ENCODE measurements around the gene ZNF783. TPM values are rescaled to one million over a fixed set of nuclear protein-coding genes. Genes with fewer than 3 reads are reported as not detected.
A peak's percentile ranks its signal among the peaks of the same experiment; 100 is the strongest.
"Not testable (repeated sequence)": the region's sequence is repeated elsewhere in the genome, so short reads cannot be mapped to it uniquely, and the experiment has no call there.

Gene ZNF783
- total and polyA plus RNA-seq, 5 donors from 2014 or later: 2.7 to 30.2 (median 4.7) TPM

DNA sequence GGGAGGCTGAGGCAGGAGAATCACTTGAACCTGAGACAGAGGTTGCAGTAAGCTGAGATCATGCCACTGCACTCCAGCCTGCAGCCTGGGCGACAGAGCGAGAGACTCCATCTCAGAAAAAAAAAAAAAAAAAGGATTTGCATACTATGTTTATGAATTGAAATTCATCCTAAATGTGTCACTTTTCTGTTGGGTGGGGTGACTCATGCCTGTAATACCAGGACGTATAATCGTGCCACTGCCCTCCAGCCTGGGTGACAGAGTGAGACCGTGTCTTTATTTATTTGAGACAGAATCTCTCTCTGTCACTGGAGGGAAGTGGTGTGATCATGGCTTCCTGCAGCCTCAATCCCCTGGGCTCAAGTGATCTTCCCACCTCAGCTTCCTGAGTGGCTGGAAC is 16.8 kb upstream of the ZNF783 start:
- H3K4me1 Mint-ChIP-seq: peaks cover 8 to 56% (median 44%) of the 10 kb centered on the region in 4 donors
- H3K27ac ChIP-seq (ENCODE audit: insufficient read depth, low read length, poor library complexity, severe bottlenecking): no peak overlapping the region
- H3K9me3 Mint-ChIP-seq: no peaks in the 10 kb centered on the region
- peaks cover 15% of the 10 kb centered on the region for H3K36me3 Mint-ChIP-seq
- no peaks in the 10 kb centered on the region for H3K36me3 ChIP-seq (ENCODE audit: control insufficient read depth, insufficient read depth, low read length)
- peaks cover 14% of the 10 kb centered on the region for H3K4me1 ChIP-seq (ENCODE audit: control insufficient read depth, insufficient read depth, low read length, poor library complexity, severe bottlenecking)
- no peaks in the 10 kb centered on the region for H3K27me3 Mint-ChIP-seq
- no peaks in the 10 kb centered on the region for H3K27me3 ChIP-seq (ENCODE audit: control insufficient read depth, insufficient read depth, low read length)
- H3K9me3 ChIP-seq (ENCODE audit: control insufficient read depth in 2 of 2, low read length in 2 of 2): no peaks in the 10 kb centered on the region
- H3K4me3 ChIP-seq (ENCODE audit: low read depth, low read length): no peak overlapping the region
- peak overlapping the region in 2 of 4 donors; percentile 28 to 80 for H3K4me3 Mint-ChIP-seq
- peak overlapping the region in 2 of 3 donors; percentile 5 to 23 for H3K27ac Mint-ChIP-seq
- DNase-seq (peak in 1 of 3 donors; percentile 21), ATAC-seq (ENCODE audit: low read depth in 2 of 2) (peak in 1 of 2 donors; percentile 44)

DNA sequence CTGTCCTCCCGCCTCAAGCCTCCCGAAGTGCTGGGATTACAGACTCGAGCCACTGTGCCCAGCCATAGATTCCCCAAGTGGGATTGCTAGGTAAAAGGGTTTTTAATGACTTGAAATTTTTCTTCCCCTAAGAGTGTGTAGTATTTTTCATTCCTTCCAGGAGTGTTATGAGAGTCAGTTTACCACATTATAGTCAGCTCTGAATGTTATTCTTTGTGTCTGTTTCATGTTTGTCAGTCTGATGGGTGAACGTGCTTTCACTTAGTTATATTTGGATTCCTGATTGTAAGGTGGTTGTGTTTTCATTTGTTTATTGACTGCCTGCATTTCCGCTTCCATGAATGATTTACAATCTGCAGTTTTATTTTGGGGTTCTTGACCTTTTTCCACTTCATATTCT is 16.3 kb upstream of the ZNF783 start:
- Histone ChIP-seq H3K4me1 (ENCODE audit: control insufficient read depth, insufficient read depth, low read length, poor library complexity, severe bottlenecking) (peaks cover 9% of the 10 kb centered on the region), H3K36me3 (ENCODE audit: control insufficient read depth, insufficient read depth, low read length) (peaks cover 4% of the 10 kb centered on the region), H3K4me3 (ENCODE audit: low read depth, low read length) (no peak overlapping the region), H3K9me3 (ENCODE audit: control insufficient read depth in 2 of 2, low read length in 2 of 2) (no peaks in the 10 kb centered on the region), H3K27ac (ENCODE audit: insufficient read depth, low read length, poor library complexity, severe bottlenecking) (no peak overlapping the region), H3K27me3 (ENCODE audit: control insufficient read depth, insufficient read depth, low read length) (no peaks in the 10 kb centered on the region)
- DNase-seq: no peak
- Mint-ChIP-seq H3K27ac (peak overlapping the region in 2 of 3 donors; percentile 5 to 23), H3K36me3 (peaks cover 20% of the 10 kb centered on the region), H3K4me1 (peaks cover 8 to 52% (median 40%) of the 10 kb centered on the region in 4 donors), H3K4me3 (peak overlapping the region in 2 of 4 donors; percentile 50 to 80), H3K27me3 (no peaks in the 10 kb centered on the region), H3K9me3 (no peaks in the 10 kb centered on the region)
- no peak for ATAC-seq (ENCODE audit: low read depth in 2 of 2)

DNA sequence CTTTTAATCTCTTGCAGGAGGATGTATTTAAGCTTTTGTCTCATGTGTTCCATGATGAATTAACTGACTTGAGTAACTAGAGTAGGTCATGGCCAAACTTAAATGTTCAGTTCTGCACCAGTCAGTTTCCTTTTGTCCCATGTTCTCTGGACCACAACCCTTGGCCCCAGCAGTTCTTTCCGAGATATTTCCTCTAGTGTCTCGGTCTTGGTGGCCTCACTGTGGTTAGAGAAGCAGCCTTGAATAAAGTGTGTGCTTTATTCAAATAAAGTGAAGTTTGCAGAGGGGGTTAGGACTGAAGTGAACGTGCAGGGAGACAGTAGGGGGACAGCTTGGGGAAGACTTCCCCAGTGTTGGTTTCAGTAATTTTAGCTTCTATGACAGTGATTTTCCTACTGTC is 13.2 kb upstream of the ZNF783 start:
- Mint-ChIP-seq H3K27ac (peak overlapping the region in 2 of 3 donors; percentile 19 to 60), H3K9me3 (no peaks in the 10 kb centered on the region), H3K36me3 (peaks cover 25% of the 10 kb centered on the region), H3K27me3 (no peaks in the 10 kb centered on the region), H3K4me1 (peaks cover 4 to 36% (median 25%) of the 10 kb centered on the region in 4 donors), H3K4me3 (no peak overlapping the region)
- Histone ChIP-seq H3K36me3 (ENCODE audit: control insufficient read depth, insufficient read depth, low read length) (peaks cover 27% of the 10 kb centered on the region), H3K4me3 (ENCODE audit: low read depth, low read length) (no peak overlapping the region), H3K27ac (ENCODE audit: insufficient read depth, low read length, poor library complexity, severe bottlenecking) (no peak overlapping the region), H3K27me3 (ENCODE audit: control insufficient read depth, insufficient read depth, low read length) (no peaks in the 10 kb centered on the region), H3K9me3 (ENCODE audit: control insufficient read depth in 2 of 2, low read length in 2 of 2) (no peaks in the 10 kb centered on the region), H3K4me1 (ENCODE audit: control insufficient read depth, insufficient read depth, low read length, poor library complexity, severe bottlenecking) (no peaks in the 10 kb centered on the region)
- no peak for ATAC-seq (ENCODE audit: low read depth in 2 of 2)
- no peak for DNase-seq

DNA sequence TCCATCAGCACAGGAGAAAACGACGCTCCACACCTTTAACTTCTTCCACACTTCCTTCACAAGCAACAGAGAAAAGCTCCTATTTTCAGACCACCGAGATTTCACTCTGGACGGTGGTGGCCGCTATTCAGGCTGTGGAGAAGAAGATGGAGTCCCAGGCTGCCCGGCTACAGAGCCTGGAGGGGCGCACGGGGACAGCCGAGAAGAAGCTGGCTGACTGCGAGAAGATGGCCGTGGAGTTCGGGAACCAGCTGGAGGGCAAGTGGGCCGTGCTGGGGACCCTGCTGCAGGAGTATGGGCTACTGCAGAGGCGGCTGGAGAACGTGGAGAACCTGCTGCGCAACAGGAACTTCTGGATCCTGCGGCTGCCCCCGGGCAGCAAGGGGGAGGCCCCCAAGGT is 11.8 kb upstream of the ZNF783 start:
- not testable (repeated sequence) for H3K27me3 ChIP-seq (ENCODE audit: control insufficient read depth, insufficient read depth, low read length); H3K4me3 Mint-ChIP-seq; H3K4me3 ChIP-seq (ENCODE audit: low read depth, low read length); DNase-seq; H3K9me3 ChIP-seq (ENCODE audit: control insufficient read depth in 2 of 2, low read length in 2 of 2); H3K27me3 Mint-ChIP-seq; H3K27ac ChIP-seq (ENCODE audit: insufficient read depth, low read length, poor library complexity, severe bottlenecking); H3K4me1 ChIP-seq (ENCODE audit: control insufficient read depth, insufficient read depth, low read length, poor library complexity, severe bottlenecking); H3K9me3 Mint-ChIP-seq; ATAC-seq (ENCODE audit: low read depth in 2 of 2)
- H3K36me3 Mint-ChIP-seq: peaks cover 26% of the 10 kb centered on the region
- H3K36me3 ChIP-seq (ENCODE audit: control insufficient read depth, insufficient read depth, low read length): peaks cover 41% of the 10 kb centered on the region
- peaks cover 4 to 28% (median 19%) of the 10 kb centered on the region in 4 donors for H3K4me1 Mint-ChIP-seq
- peak overlapping the region in 1 of 3 donors; percentile 10 for H3K27ac Mint-ChIP-seq

DNA sequence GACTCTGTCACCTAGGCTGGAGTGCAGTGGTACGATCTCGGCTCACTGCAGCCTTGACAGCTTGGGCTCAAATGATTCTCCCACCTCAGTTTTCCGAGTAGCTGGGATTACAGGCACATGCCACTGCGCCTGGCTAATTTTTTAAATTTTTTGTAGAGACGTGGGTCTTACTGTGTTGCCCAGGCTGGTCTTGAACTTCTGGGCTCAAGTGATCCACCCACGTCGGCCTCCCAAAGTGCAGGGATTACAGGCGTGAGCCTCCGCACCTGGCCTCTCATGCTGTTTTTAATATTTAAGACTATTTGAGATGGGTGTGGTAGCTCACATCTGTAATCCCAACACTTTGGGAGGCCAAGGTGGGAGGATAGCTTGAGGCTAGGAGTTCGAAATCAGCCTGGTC is 10.5 kb upstream of the ZNF783 start:
- H3K27me3 ChIP-seq (ENCODE audit: control insufficient read depth, insufficient read depth, low read length); H3K27ac Mint-ChIP-seq; H3K9me3 Mint-ChIP-seq; H3K27ac ChIP-seq (ENCODE audit: insufficient read depth, low read length, poor library complexity, severe bottlenecking); ATAC-seq (ENCODE audit: low read depth in 2 of 2); H3K4me3 Mint-ChIP-seq; H3K4me3 ChIP-seq (ENCODE audit: low read depth, low read length); H3K27me3 Mint-ChIP-seq; DNase-seq; H3K9me3 ChIP-seq (ENCODE audit: control insufficient read depth in 2 of 2, low read length in 2 of 2); H3K4me1 ChIP-seq (ENCODE audit: control insufficient read depth, insufficient read depth, low read length, poor library complexity, severe bottlenecking): not testable (repeated sequence)
- H3K4me1 Mint-ChIP-seq: peaks cover 0 to 17% (median 13%) of the 10 kb centered on the region in 4 donors
- H3K36me3 Mint-ChIP-seq: peaks cover 30% of the 10 kb centered on the region
- peaks cover 47% of the 10 kb centered on the region for H3K36me3 ChIP-seq (ENCODE audit: control insufficient read depth, insufficient read depth, low read length)

DNA sequence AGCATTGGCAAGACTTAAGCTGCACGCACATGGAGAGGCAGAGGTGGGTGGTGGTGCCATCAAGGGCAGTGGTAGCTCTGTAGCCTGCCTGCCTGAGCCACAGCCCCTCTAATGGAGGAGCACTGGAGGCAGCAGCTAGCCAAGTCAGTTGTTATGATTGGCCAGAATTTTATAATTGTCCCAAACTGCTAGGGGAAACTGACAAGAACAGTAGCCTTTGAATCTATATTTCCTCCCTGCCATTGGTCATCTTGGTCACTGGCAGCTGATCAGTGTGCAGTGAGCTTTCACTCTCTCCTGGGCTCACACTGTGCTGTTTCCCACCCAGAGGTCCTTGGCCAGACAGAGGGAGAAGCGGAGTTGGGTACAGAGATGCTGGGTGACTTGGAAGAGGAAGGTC is 9.6 kb upstream of the ZNF783 start:
- Mint-ChIP-seq H3K4me1 (peaks cover 0 to 17% (median 12%) of the 10 kb centered on the region in 4 donors), H3K36me3 (peaks cover 30% of the 10 kb centered on the region), H3K9me3 (no peaks in the 10 kb centered on the region), H3K27me3 (no peaks in the 10 kb centered on the region), H3K27ac (peak overlapping the region in 1 of 3 donors; percentile 44), H3K4me3 (no peak overlapping the region)
- Histone ChIP-seq H3K36me3 (ENCODE audit: control insufficient read depth, insufficient read depth, low read length) (peaks cover 47% of the 10 kb centered on the region), H3K27me3 (ENCODE audit: control insufficient read depth, insufficient read depth, low read length) (no peaks in the 10 kb centered on the region), H3K4me3 (ENCODE audit: low read depth, low read length) (no peak overlapping the region), H3K27ac (ENCODE audit: insufficient read depth, low read length, poor library complexity, severe bottlenecking) (no peak overlapping the region), H3K9me3 (ENCODE audit: control insufficient read depth in 2 of 2, low read length in 2 of 2) (no peaks in the 10 kb centered on the region), H3K4me1 (ENCODE audit: control insufficient read depth, insufficient read depth, low read length, poor library complexity, severe bottlenecking) (no peaks in the 10 kb centered on the region)
- DNase-seq (no peak), ATAC-seq (ENCODE audit: low read depth in 2 of 2) (no peak)

DNA sequence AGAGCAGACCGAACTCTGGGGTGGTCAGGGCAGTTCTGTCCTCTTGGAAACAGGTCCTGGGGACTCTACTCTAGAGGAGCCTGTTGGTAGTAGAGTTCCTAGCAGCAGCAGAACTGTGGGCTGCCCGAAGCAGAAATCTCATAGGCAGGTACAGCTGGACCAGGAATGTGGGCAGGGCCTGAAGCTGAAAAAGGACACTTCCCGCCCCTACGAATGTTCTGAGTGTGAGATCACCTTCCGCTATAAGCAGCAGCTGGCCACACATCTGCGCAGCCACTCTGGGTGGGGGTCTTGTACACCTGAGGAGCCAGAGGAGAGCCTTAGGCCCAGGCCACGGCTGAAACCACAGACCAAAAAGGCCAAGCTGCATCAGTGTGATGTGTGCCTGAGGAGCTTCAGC is 8.3 kb upstream of the ZNF783 start:
- H3K9me3 Mint-ChIP-seq: no peaks in the 10 kb centered on the region
- ATAC-seq (ENCODE audit: low read depth in 2 of 2) (no peak), DNase-seq (no peak)
- Histone ChIP-seq H3K4me3 (ENCODE audit: low read depth, low read length) (no peak overlapping the region), H3K27me3 (ENCODE audit: control insufficient read depth, insufficient read depth, low read length) (no peaks in the 10 kb centered on the region), H3K36me3 (ENCODE audit: control insufficient read depth, insufficient read depth, low read length) (peaks cover 47% of the 10 kb centered on the region), H3K4me1 (ENCODE audit: control insufficient read depth, insufficient read depth, low read length, poor library complexity, severe bottlenecking) (no peaks in the 10 kb centered on the region), H3K27ac (ENCODE audit: insufficient read depth, low read length, poor library complexity, severe bottlenecking) (no peak overlapping the region), H3K9me3 (ENCODE audit: control insufficient read depth in 2 of 2, low read length in 2 of 2) (no peaks in the 10 kb centered on the region)
- H3K27me3 Mint-ChIP-seq: no peaks in the 10 kb centered on the region
- H3K36me3 Mint-ChIP-seq: peaks cover 26% of the 10 kb centered on the region
- peaks cover 0 to 5% (median 2%) of the 10 kb centered on the region in 4 donors for H3K4me1 Mint-ChIP-seq
- H3K27ac Mint-ChIP-seq: no peak overlapping the region
- H3K4me3 Mint-ChIP-seq: no peak overlapping the region

DNA sequence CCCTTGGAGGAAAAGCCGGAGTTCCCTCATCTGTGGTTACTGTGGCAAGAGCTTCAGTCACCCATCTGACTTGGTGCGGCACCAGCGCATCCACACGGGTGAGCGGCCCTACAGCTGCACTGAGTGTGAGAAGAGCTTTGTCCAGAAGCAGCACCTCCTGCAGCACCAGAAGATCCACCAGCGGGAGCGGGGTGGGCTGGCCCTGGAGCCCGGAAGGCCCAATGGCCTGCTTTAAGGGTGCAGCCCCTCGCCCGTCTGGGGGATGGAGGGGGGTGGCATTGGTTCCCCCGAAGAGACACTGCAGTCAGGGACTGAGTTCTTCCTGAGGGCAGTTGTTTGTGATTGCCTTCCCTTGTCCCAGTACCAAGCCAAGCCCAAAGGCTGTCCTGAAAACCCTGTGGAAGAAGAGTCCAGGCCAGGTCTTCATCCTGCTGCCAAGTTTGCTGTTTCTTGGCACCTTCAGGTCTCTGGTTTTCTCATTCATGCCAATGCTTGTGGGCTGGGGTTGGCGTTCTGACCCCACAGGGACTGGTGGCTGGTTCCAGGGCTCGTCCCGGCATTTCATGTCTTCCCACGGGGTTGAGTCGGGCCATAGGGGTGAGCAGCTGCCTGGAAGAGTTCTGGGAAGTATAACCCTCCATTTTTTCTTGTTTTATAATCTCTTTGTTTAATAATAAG is 7.7 kb upstream of the ZNF783 start:
- H3K9me3 Mint-ChIP-seq: no peaks in the 10 kb centered on the region
- Histone ChIP-seq H3K4me1 (ENCODE audit: control insufficient read depth, insufficient read depth, low read length, poor library complexity, severe bottlenecking) (no peaks in the 10 kb centered on the region), H3K9me3 (ENCODE audit: control insufficient read depth in 2 of 2, low read length in 2 of 2) (no peaks in the 10 kb centered on the region), H3K27ac (ENCODE audit: insufficient read depth, low read length, poor library complexity, severe bottlenecking) (no peak overlapping the region), H3K27me3 (ENCODE audit: control insufficient read depth, insufficient read depth, low read length) (no peaks in the 10 kb centered on the region), H3K36me3 (ENCODE audit: control insufficient read depth, insufficient read depth, low read length) (peaks cover 47% of the 10 kb centered on the region), H3K4me3 (ENCODE audit: low read depth, low read length) (no peak overlapping the region)
- peaks cover 0 to 3% (median 1%) of the 10 kb centered on the region in 4 donors for H3K4me1 Mint-ChIP-seq
- no peak overlapping the region for H3K4me3 Mint-ChIP-seq
- ATAC-seq (ENCODE audit: low read depth in 2 of 2): no peak
- peaks cover 22% of the 10 kb centered on the region for H3K36me3 Mint-ChIP-seq
- DNase-seq: no peak
- H3K27ac Mint-ChIP-seq: no peak overlapping the region
- no peaks in the 10 kb centered on the region for H3K27me3 Mint-ChIP-seq
